COR-L47 (cell line): ENCODE data around the gene RHBG.
"Not testable (repeated sequence)": the region's sequence is repeated elsewhere in the genome, so short reads cannot be mapped to it uniquely, and the experiment has no call there.

Experiments
- DNase-seq: peaks from one replicate; lab custom pipeline; 2025; lab: John Stamatoyannopoulos, UW

Gene RHBG

GRCh38 chr1:156360534-156360933 lies 8.5 kb upstream of the RHBG start:
- no peak for DNase-seq

GRCh38 chr1:156365754-156366153 lies 3.3 kb upstream of the RHBG start:
- DNase-seq, result no peak

- no peak for DNase-seq
These were observed 2.4 kb upstream of the RHBG start for GRCh38 chr1:156366378-156367166.

- no peak for DNase-seq
These were observed 1.4 kb upstream of the RHBG start for GRCh38 chr1:156367383-156368156.

GRCh38 chr1:156368157-156368658 lies 803 bp upstream of the RHBG start:
- no peak for DNase-seq

GRCh38 chr1:156369685-156370286 lies 775 bp downstream of the RHBG start:
- not testable (repeated sequence) for DNase-seq

GRCh38 chr1:156371553-156372264 lies 2.7 kb downstream of the RHBG start:
- DNase-seq, result no peak

GRCh38 chr1:156372265-156372586 lies 3.2 kb downstream of the RHBG start:
- no peak for DNase-seq

- no peak for DNase-seq
These were observed 3.9 kb downstream of the RHBG start for GRCh38 chr1:156372876-156373275.

- DNase-seq, result no peak
These were observed 4.5 kb downstream of the RHBG start for GRCh38 chr1:156373546-156373945.

GRCh38 chr1:156376146-156376545 lies 7.1 kb downstream of the RHBG start:
- DNase-seq, result no peak

- no peak for DNase-seq
These were observed 8.2 kb downstream of the RHBG start for GRCh38 chr1:156376958-156377919.

GRCh38 chr1:156378557-156378956 lies 9.5 kb downstream of the RHBG start:
- DNase-seq, result no peak

GRCh38 chr1:156379420-156380165 lies 10.6 kb downstream of the RHBG start:
- no peak for DNase-seq

- DNase-seq, result no peak
These were observed 13.6 kb downstream of the RHBG start for GRCh38 chr1:156382561-156382960.

GRCh38 chr1:156383023-156383422 lies 14.0 kb downstream of the RHBG start:
- peak; percentile 76 for DNase-seq

GRCh38 chr1:156384007-156384406 lies 15.0 kb downstream of the RHBG start:
- no peak for DNase-seq

GRCh38 chr1:156384658-156385057 lies 15.6 kb downstream of the RHBG start:
- DNase-seq, result no peak

- DNase-seq, result peak; percentile 78
These were observed 16.6 kb downstream of the RHBG start for GRCh38 chr1:156385534-156386031.
